Keratinocyte (primary cell): ENCODE data around the gene EXOC3L1. TPM values are rescaled to one million over a fixed set of nuclear protein-coding genes. Genes with fewer than 3 reads are reported as not detected.

Source experiments
- DNase-seq: peaks from one replicate; pipeline ENCODE4 v3.0.0-alpha.2; 2011; ENCODE audit warnings: low read depth, missing footprints, low spot score
- FAIRE-seq: peaks from 2 replicates; lab custom pipeline; 2011; peaks lifted over from hg19 to GRCh38; lab: Jason Lieb, UNC
- H2AFZ ChIP-seq: 2 replicates; pipeline ENCODE4 v1.6.0; 2012; ENCODE audit warnings: low read length, control low read depth, inconsistent platforms; ENCODE audit not compliant: control insufficient read depth
- H3K27ac ChIP-seq: 2 replicates; pipeline ENCODE4 v1.5.1; 2011; ENCODE audit warnings: low read length; ENCODE audit not compliant: control insufficient read depth, insufficient read depth
- H3K27me3 ChIP-seq: 3 replicates; pipeline ENCODE4 v1.6.0; 2011; ENCODE audit warnings: low read length; ENCODE audit not compliant: control insufficient read depth, insufficient read depth; ENCODE audit errors: extremely low read depth
- H3K36me3 ChIP-seq, 2 experiments: 2 replicates in 1 of 2; 3 replicates in 1 of 2; pipeline ENCODE4 v1.5.1; 2011; ENCODE audit warnings: low read length in 2 of 2, mild to moderate bottlenecking in 1 of 2; ENCODE audit not compliant: control insufficient read depth in 2 of 2, insufficient read depth in 2 of 2; ENCODE audit errors: extremely low read depth in 1 of 2
- H3K4me1 ChIP-seq: 3 replicates; pipeline ENCODE4 v1.5.1; 2011; ENCODE audit warnings: low read length; ENCODE audit not compliant: control insufficient read depth, insufficient read depth; ENCODE audit errors: extremely low read depth
- H3K4me2 ChIP-seq: 3 replicates; pipeline ENCODE4 v1.6.0; 2011; ENCODE audit warnings: low read depth, low read length; ENCODE audit not compliant: control insufficient read depth, insufficient read depth; ENCODE audit errors: extremely low read depth
- H3K4me3 ChIP-seq, 3 experiments: fragments of 200-600 bp in 1 of 3; sonication (generic) in 1 of 3; 2 replicates in 2 of 3; 3 replicates in 1 of 3; pipeline ENCODE4 v1.5.1; 2011 to 2016; ENCODE audit warnings: low read length in 3 of 3, mild to moderate bottlenecking in 3 of 3, control low read depth in 2 of 3, inconsistent platforms in 1 of 3, low read depth in 1 of 3, mixed read lengths in 1 of 3, mixed run types in 1 of 3, moderate library complexity in 1 of 3; ENCODE audit not compliant: control insufficient read depth in 2 of 3, insufficient read depth in 2 of 3; ENCODE audit errors: extremely low read depth in 1 of 3
- H3K79me2 ChIP-seq: 2 replicates; pipeline ENCODE4 v1.6.0; 2012; ENCODE audit warnings: low read length; ENCODE audit not compliant: control insufficient read depth, insufficient read depth
- H3K9ac ChIP-seq: 3 replicates; pipeline ENCODE4 v1.6.0; 2011; ENCODE audit warnings: low read length; ENCODE audit not compliant: control insufficient read depth, insufficient read depth; ENCODE audit errors: extremely low read depth
- H3K9me1 ChIP-seq: 3 replicates; pipeline ENCODE4 v1.6.0; 2011; ENCODE audit warnings: low read length; ENCODE audit not compliant: control insufficient read depth, insufficient read depth; ENCODE audit errors: extremely low read depth
- H3K9me3 ChIP-seq: 2 replicates; pipeline ENCODE4 v1.5.1; 2012; ENCODE audit warnings: low read depth, low read length; ENCODE audit not compliant: control insufficient read depth
- H4K20me1 ChIP-seq: 3 replicates; pipeline ENCODE4 v1.6.0; 2011; ENCODE audit warnings: low read length; ENCODE audit not compliant: control insufficient read depth, insufficient read depth; ENCODE audit errors: extremely low read depth
- EZH2 ChIP-seq: IDR thresholded peaks from one replicate; pipeline ENCODE4 v1.6.1; 2012; ENCODE audit warnings: inconsistent platforms, mild to moderate bottlenecking, low read length, moderate library complexity
- dilution Hi-C: fragments of 300-500 bp; cut with MboI; formaldehyde crosslinking; loops from one replicate; pipeline ENCODE4 v1.7.0; 2020; ENCODE audit warnings: low sequenced_read_pairs; ENCODE audit not compliant: extremely low pct_ligation_motif_present
- polyA plus RNA-seq, 5 experiments: library from polyadenylated mRNA; depleted of rRNA in 3 of 5; stranded (reverse) in 3 of 5; stranded (forward) in 1 of 5; unstranded in 1 of 5; fragments of >200 nt; gene quantifications; 1 replicate in 1 of 5; 2 replicates in 3 of 5; 3 replicates in 1 of 5; pipeline versions ENCODE4 v1.2.1 to v1.2.3, GENCODE V29; 2011 to 2012; ENCODE audit warnings: missing spikeins in 2 of 5, low read depth in 1 of 5, low replicate concordance in 1 of 5
- TF ChIP-seq, protein P1 (sequence below), 3 experiments: IDR thresholded peaks in 1 of 3; conservative IDR thresholded peaks in 1 of 3; optimal IDR thresholded peaks in 1 of 3; 2 replicates in 2 of 3; 3 replicates in 1 of 3; pipeline versions ENCODE3 to v1.5.1; 2011; ENCODE audit warnings: low read length in 3 of 3, mild to moderate bottlenecking in 3 of 3, moderate library complexity in 2 of 3, control low read depth in 1 of 3, inconsistent platforms in 1 of 3; ENCODE audit not compliant: insufficient read depth in 2 of 3; ENCODE audit errors: extremely low read depth in 1 of 3

The EXOC3L1 gene
- polyA plus RNA-seq, 1 donor (not counting 4 experiments of a cell fraction or from before 2014, with no cell fraction given): not detected

DNA sequence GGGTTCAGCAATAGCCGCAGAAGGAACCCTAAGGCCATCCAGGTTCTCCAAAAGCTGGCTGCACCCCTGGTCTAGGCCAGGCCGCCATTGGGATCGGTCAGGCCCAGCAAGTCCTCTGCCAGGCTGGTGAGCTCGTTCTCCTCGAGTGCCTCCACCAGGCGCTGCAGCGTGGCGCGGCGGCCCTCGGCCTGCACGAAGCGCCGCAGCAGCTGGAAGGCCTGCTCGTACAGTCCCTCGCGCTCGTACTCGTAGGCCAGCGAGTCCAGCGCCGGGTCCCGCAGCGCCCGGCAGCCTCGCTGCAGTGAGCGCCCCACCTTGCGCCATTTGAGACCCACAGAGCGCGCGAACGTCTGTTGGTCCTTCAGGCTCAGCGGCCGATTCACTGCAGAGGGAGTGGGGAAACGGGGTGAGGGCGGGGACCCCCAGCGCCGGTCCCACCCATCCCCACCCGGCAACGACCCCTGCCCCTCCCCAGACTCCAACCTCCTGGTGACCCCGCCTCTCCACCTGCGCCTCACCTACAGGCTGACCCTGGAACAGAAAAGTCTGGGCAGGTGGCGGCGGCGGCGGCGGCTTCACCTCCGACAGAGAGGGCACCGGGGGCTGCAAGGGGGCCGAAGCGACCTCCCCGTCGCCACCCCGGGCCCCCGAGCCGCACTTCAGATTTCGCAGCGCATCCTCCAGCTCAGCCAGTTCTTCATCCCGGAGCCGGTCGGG is 35.2 kb downstream of the EXOC3L1 start:
- Histone ChIP-seq H3K4me1 (peaks cover 11% of the 10 kb centered on the region), H4K20me1 (peaks cover 7% of the 10 kb centered on the region), H3K9me3 (no peaks in the 10 kb centered on the region), H3K4me3 (no peak overlapping the region), H3K9me1 (peaks cover 3% of the 10 kb centered on the region), H3K79me2 (no peaks in the 10 kb centered on the region), H2AFZ (no peak overlapping the region), H3K9ac (no peak overlapping the region), H3K4me2 (peak overlapping the region; percentile 41), H3K27me3 (no peaks in the 10 kb centered on the region), H3K36me3 (peaks cover 0 to 5% of the 10 kb centered on the region in 2 experiments), H3K27ac (no peak overlapping the region)
- dilution Hi-C loops: no loop called here
- TF ChIP-seq, protein P1, sequence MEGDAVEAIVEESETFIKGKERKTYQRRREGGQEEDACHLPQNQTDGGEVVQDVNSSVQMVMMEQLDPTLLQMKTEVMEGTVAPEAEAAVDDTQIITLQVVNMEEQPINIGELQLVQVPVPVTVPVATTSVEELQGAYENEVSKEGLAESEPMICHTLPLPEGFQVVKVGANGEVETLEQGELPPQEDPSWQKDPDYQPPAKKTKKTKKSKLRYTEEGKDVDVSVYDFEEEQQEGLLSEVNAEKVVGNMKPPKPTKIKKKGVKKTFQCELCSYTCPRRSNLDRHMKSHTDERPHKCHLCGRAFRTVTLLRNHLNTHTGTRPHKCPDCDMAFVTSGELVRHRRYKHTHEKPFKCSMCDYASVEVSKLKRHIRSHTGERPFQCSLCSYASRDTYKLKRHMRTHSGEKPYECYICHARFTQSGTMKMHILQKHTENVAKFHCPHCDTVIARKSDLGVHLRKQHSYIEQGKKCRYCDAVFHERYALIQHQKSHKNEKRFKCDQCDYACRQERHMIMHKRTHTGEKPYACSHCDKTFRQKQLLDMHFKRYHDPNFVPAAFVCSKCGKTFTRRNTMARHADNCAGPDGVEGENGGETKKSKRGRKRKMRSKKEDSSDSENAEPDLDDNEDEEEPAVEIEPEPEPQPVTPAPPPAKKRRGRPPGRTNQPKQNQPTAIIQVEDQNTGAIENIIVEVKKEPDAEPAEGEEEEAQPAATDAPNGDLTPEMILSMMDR (optimal IDR thresholded peaks at IDR 0.05 in 1 of 3, IDR thresholded peaks at IDR 0.05 in 1 of 3, conservative IDR thresholded peaks at IDR 0.05 in 1 of 3; ENCODE audit: extremely low read depth in 1 of 3, insufficient read depth in 2 of 3, low read length in 3 of 3): no peak
- no peak for TF ChIP-seq EZH2
- FAIRE-seq: no peak
- no peak for DNase-seq

GRCh38 chr16:67151431-67152097 is 38.4 kb downstream of the EXOC3L1 start:
- Histone ChIP-seq H3K27ac (no peak overlapping the region), H2AFZ (no peak overlapping the region), H3K36me3 (peaks cover 16 to 25% of the 10 kb centered on the region in 2 experiments), H4K20me1 (peaks cover 7% of the 10 kb centered on the region), H3K9ac (no peak overlapping the region), H3K4me3 (peak overlapping the region in 1 of 3 experiments; percentile 59), H3K79me2 (no peaks in the 10 kb centered on the region), H3K4me2 (peak overlapping the region; percentile 87), H3K4me1 (peaks cover 14% of the 10 kb centered on the region), H3K9me3 (no peaks in the 10 kb centered on the region), H3K9me1 (no peaks in the 10 kb centered on the region), H3K27me3 (no peaks in the 10 kb centered on the region)
- dilution Hi-C loops: no loop called here
- FAIRE-seq: no peak
- TF ChIP-seq, protein P1 (optimal IDR thresholded peaks at IDR 0.05 in 1 of 3, IDR thresholded peaks at IDR 0.05 in 1 of 3, conservative IDR thresholded peaks at IDR 0.05 in 1 of 3; ENCODE audit: extremely low read depth in 1 of 3, insufficient read depth in 2 of 3, low read length in 3 of 3): peak in 1 of 3 experiments; percentile 8
- no peak for TF ChIP-seq EZH2
- no peak for DNase-seq
